Suprapubic skin (tissue), 4 donors: ENCODE data around the gene ASB10. TPM values are rescaled to one million over a fixed set of nuclear protein-coding genes. Genes with fewer than 3 reads are reported as not detected.

Experiments used
- DNase-seq, 2 donors: peaks; one replicate each; pipeline ENCODE4 v3.0.0-alpha.2; 2019; ENCODE audit warnings: low spot score in 2 of 2
- H3K27ac ChIP-seq: fragments of 200-600 bp; sonication (generic); one replicate; pipeline ENCODE4 v1.5.1; 2019
- H3K27me3 ChIP-seq: fragments of 200-600 bp; sonication (generic); one replicate; pipeline ENCODE4 v1.5.1; 2019
- H3K36me3 ChIP-seq: fragments of 200-600 bp; sonication (generic); one replicate; pipeline ENCODE4 v1.5.1; 2019
- H3K4me1 ChIP-seq: fragments of 200-600 bp; sonication (generic); one replicate; pipeline ENCODE4 v1.5.1; 2019
- H3K4me3 ChIP-seq: fragments of 200-600 bp; sonication (generic); one replicate; pipeline ENCODE4 v1.5.1; 2019; ENCODE audit warnings: mild to moderate bottlenecking
- H3K9me3 ChIP-seq: fragments of 200-600 bp; sonication (generic); one replicate; pipeline ENCODE4 v1.5.1; 2019
- CTCF ChIP-seq, 2 donors: fragments of 200-600 bp in 1 of 2; fragments of 450-650 bp in 1 of 2; sonication (generic) in 1 of 2; IDR thresholded peaks; one replicate each; pipeline ENCODE4 v1.5.1; 2016 to 2019; ENCODE audit warnings: antibody characterized with exemption in 2 of 2, mild to moderate bottlenecking in 1 of 2, moderate library complexity in 1 of 2
- EP300 ChIP-seq: sonication (generic); formaldehyde crosslinking; IDR thresholded peaks from one replicate; pipeline ENCODE4 v1.6.1; 2017; ENCODE audit warnings: antibody characterized with exemption
- POLR2A ChIP-seq, 2 donors: fragments of 450-650 bp; IDR thresholded peaks; one replicate each; pipeline ENCODE4 v1.6.1; 2017; ENCODE audit warnings: antibody characterized with exemption in 2 of 2, mild to moderate bottlenecking in 2 of 2, moderate library complexity in 2 of 2
- POLR2AphosphoS5 ChIP-seq, 3 donors: sonication (generic); formaldehyde crosslinking; IDR thresholded peaks; one replicate each; pipeline ENCODE4 v1.6.1; 2017; ENCODE audit warnings: antibody characterized with exemption in 3 of 3
- WGBS: methylation state at CpG from one replicate; pipeline ENCODE4 v1.1.5; 2018; 5-methylcytosine and 5-hydroxymethylcytosine counted together
- total RNA-seq, 4 donors: library from RNA; depleted of rRNA; stranded (reverse); fragments of >200 nt; gene quantifications; one replicate each; pipeline ENCODE4 v1.1.0, GENCODE V29; 2016

ASB10 gene
- total RNA-seq, 4 donors from 2014 or later, result not detected

DNA sequence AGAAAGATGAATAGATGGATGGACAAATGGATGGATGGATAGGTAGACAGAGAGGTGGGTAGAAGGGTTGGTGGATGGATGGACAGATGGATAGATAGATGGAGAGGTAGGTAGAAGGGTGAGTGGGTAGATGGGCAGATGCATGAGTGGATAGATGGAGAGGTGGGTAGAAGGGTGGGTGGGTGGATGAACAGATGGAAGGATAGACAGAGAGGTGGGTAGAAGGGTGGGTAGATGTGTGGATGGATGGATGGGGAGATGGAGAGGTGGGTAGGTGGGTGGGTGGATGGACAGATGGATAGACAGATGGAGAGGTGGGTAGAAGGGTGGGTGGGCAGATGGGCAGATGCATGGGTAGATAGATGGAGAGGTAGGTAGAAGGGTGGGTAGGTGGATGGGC, 10.9 kb upstream of the ASB10 start:
- Histone ChIP-seq H3K9me3 (no peaks in the 10 kb centered on the region), H3K4me3 (no peak overlapping the region)
- DNase-seq, result no peak

GRCh38 chr7:151195616-151196450, 8.8 kb upstream of the ASB10 start:
- H3K27ac ChIP-seq, result no peak overlapping the region
- WGBS, result 53% methylated on average over 19 of the region's 19 CpGs
- H3K27me3 ChIP-seq, result peaks cover 15% of the 10 kb centered on the region
- TF ChIP-seq POLR2AphosphoS5 (IDR thresholded peaks at IDR 0.05) (no peak), CTCF (IDR thresholded peaks at IDR 0.05) (no peak), EP300 (no peak), POLR2A (IDR thresholded peaks at IDR 0.05) (no peak)
- H3K4me1 ChIP-seq, result peaks cover 7% of the 10 kb centered on the region
- DNase-seq, result no peak
- no peaks in the 10 kb centered on the region for H3K9me3 ChIP-seq
- no peak overlapping the region for H3K4me3 ChIP-seq
- H3K36me3 ChIP-seq, result no peaks in the 10 kb centered on the region

More for the DNA sequence above, 10.9 kb upstream of the ASB10 start:
- Histone ChIP-seq H3K36me3 (no peaks in the 10 kb centered on the region), H3K27me3 (peaks cover 15% of the 10 kb centered on the region), H3K4me1 (peaks cover 7% of the 10 kb centered on the region), H3K27ac (no peak overlapping the region)
- TF ChIP-seq EP300 (no peak), POLR2A (IDR thresholded peaks at IDR 0.05) (no peak), CTCF (IDR thresholded peaks at IDR 0.05) (no peak), POLR2AphosphoS5 (IDR thresholded peaks at IDR 0.05) (no peak)

DNA sequence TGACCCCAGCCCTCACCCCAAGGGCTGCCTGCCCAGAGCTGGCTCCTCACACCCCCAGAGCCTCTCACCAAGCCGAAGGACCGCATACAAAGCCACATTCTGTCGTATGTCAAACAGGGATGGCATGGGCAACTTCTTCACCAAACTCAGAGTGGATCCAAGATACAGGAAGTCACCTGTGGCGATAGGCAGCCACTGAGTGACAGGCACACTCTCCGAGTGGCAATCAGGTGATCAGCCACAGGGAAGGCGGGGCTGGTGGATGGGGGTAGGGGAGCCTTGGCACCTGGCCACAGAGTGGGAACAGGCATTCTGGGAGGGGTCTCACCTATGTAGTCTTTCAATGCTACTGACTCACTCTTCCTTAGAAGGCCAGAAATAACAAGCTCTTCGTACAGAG, 7.1 kb upstream of the ASB10 start:
- Histone ChIP-seq H3K4me1 (peaks cover 2% of the 10 kb centered on the region), H3K27ac (no peak overlapping the region), H3K36me3 (no peaks in the 10 kb centered on the region), H3K27me3 (peaks cover 15% of the 10 kb centered on the region), H3K4me3 (no peak overlapping the region), H3K9me3 (no peaks in the 10 kb centered on the region)
- no peak for DNase-seq
- 81% methylated on average over 5 of the region's 7 CpGs for WGBS
- TF ChIP-seq POLR2AphosphoS5 (IDR thresholded peaks at IDR 0.05) (no peak), EP300 (no peak), CTCF (IDR thresholded peaks at IDR 0.05) (no peak), POLR2A (IDR thresholded peaks at IDR 0.05) (no peak)

- DNase-seq, result no peak
- Histone ChIP-seq H3K4me3 (no peak overlapping the region), H3K4me1 (no peaks in the 10 kb centered on the region), H3K27ac (no peak overlapping the region), H3K27me3 (peaks cover 15% of the 10 kb centered on the region), H3K36me3 (no peaks in the 10 kb centered on the region), H3K9me3 (no peaks in the 10 kb centered on the region)
- TF ChIP-seq CTCF (IDR thresholded peaks at IDR 0.05) (no peak), POLR2A (IDR thresholded peaks at IDR 0.05) (no peak), EP300 (no peak), POLR2AphosphoS5 (IDR thresholded peaks at IDR 0.05) (no peak)
- 91% methylated on average over 12 of the region's 14 CpGs for WGBS
These were observed 6.3 kb upstream of the ASB10 start for GRCh38 chr7:151193203-151193978.

GRCh38 chr7:151192002-151192539, 5.0 kb upstream of the ASB10 start:
- H3K4me1 ChIP-seq, result no peaks in the 10 kb centered on the region
- 100% methylated on average over 17 of the region's 23 CpGs for WGBS
- no peak for DNase-seq
- TF ChIP-seq CTCF (IDR thresholded peaks at IDR 0.05) (no peak), POLR2AphosphoS5 (IDR thresholded peaks at IDR 0.05) (no peak), EP300 (no peak), POLR2A (IDR thresholded peaks at IDR 0.05) (no peak)
- H3K27ac ChIP-seq, result no peak overlapping the region
- H3K4me3 ChIP-seq, result no peak overlapping the region
- H3K36me3 ChIP-seq, result no peaks in the 10 kb centered on the region
- H3K9me3 ChIP-seq, result no peaks in the 10 kb centered on the region
- H3K27me3 ChIP-seq, result peaks cover 21% of the 10 kb centered on the region
